CD1c-positive myeloid dendritic cell (primary cell): Measurements from ENCODE around the gene TAL1.
"Not testable (repeated sequence)": the region's sequence is repeated elsewhere in the genome, so short reads cannot be mapped to it uniquely, and the experiment has no call there.

Experiments
- DNase-seq: peaks from one replicate; pipeline ENCODE4 v3.0.0-alpha.2; 2016; ENCODE audit errors: extremely low spot score

Gene TAL1

GRCh38 chr1:47212636-47213229 lies 19.3 kb downstream of the TAL1 start:
- no peak for DNase-seq

GRCh38 chr1:47211796-47212269 lies 20.2 kb downstream of the TAL1 start:
- peak; percentile 80 for DNase-seq

GRCh38 chr1:47210666-47211065 lies 21.4 kb downstream of the TAL1 start:
- DNase-seq: no peak

GRCh38 chr1:47209725-47210325 lies 22.2 kb downstream of the TAL1 start:
- no peak for DNase-seq

- no peak for DNase-seq
Observed at GRCh38 chr1:47209091-47209490, 22.9 kb downstream of the TAL1 start.

GRCh38 chr1:47208374-47208850 lies 23.6 kb downstream of the TAL1 start:
- DNase-seq: no peak

GRCh38 chr1:47207803-47208373 lies 24.1 kb downstream of the TAL1 start:
- no peak for DNase-seq

- DNase-seq: no peak
Observed at GRCh38 chr1:47205918-47206317, 26.1 kb downstream of the TAL1 start.

- not testable (repeated sequence) for DNase-seq
Observed at GRCh38 chr1:47203504-47203903, 28.5 kb downstream of the TAL1 start.

GRCh38 chr1:47201179-47201578 lies 30.8 kb downstream of the TAL1 start:
- DNase-seq: no peak

- DNase-seq: no peak
Observed at GRCh38 chr1:47198214-47198613, 33.8 kb downstream of the TAL1 start.

GRCh38 chr1:47196622-47197021 lies 35.4 kb downstream of the TAL1 start:
- no peak for DNase-seq

- DNase-seq: not testable (repeated sequence)
Observed at GRCh38 chr1:47195981-47196380, 36.0 kb downstream of the TAL1 start.

- no peak for DNase-seq
Observed at GRCh38 chr1:47194311-47194710, 37.7 kb downstream of the TAL1 start.

- not testable (repeated sequence) for DNase-seq
Observed at GRCh38 chr1:47193496-47193895, 38.5 kb downstream of the TAL1 start.

- peak; percentile 82 for DNase-seq
Observed at GRCh38 chr1:47192458-47193384, 39.3 kb downstream of the TAL1 start.

- DNase-seq: no peak
Observed at GRCh38 chr1:47191940-47192457, 40.0 kb downstream of the TAL1 start.

- DNase-seq: no peak
Observed at GRCh38 chr1:47190857-47191256, 41.2 kb downstream of the TAL1 start.

GRCh38 chr1:47190509-47190855 lies 41.5 kb downstream of the TAL1 start:
- DNase-seq: no peak

GRCh38 chr1:47189844-47190508 lies 42.0 kb downstream of the TAL1 start, which contains the start of gene PDZK1IP1:
Gene PDZK1IP1 (minus strand): TSS chr1:47190036. CDS start chr1:47189932, 104 bp downstream.
- peak; percentile 23 for DNase-seq
